Activated naive CD4-positive, alpha-beta T cell treated with anti-CD3 and anti-CD28 coated beads, Interleukin-2, amount 10 ng/mL, durations not matched to agents 7 days and 5 days (primary cell): ENCODE data around the gene COX10.

Source experiments
- CTCF ChIA-PET: fragments of 350-600 bp; sonication (Branson Sonifier 250); formaldehyde crosslinking; loops from one replicate; lab custom pipeline; 2021; ENCODE audit warnings: antibody characterized with exemption; lab: Charles Lee
- DNase-seq: peaks from one replicate; pipeline ENCODE4 v3.0.0-alpha.2; 2020
- H3K27ac Mint-ChIP-seq: one replicate; pipeline ENCODE4 v1.8.0; 2021; ENCODE audit warnings: mild to moderate bottlenecking, moderate library complexity, mixed read lengths
- H3K27me3 Mint-ChIP-seq: one replicate; pipeline ENCODE4 v1.8.0; 2021; ENCODE audit warnings: mild to moderate bottlenecking, mixed read lengths
- H3K36me3 Mint-ChIP-seq: one replicate; pipeline ENCODE4 v1.8.0; 2021; ENCODE audit warnings: mixed read lengths
- H3K4me1 Mint-ChIP-seq: one replicate; pipeline ENCODE4 v1.8.0; 2021; ENCODE audit warnings: mixed read lengths
- H3K4me3 Mint-ChIP-seq: one replicate; pipeline ENCODE4 v1.8.0; 2021; ENCODE audit warnings: mild to moderate bottlenecking, moderate library complexity, mixed read lengths
- H3K9me3 Mint-ChIP-seq: one replicate; pipeline ENCODE4 v1.8.0; 2021; ENCODE audit warnings: mixed read lengths

The COX10 gene

GRCh38 chr17:14119546-14119945, 50.2 kb downstream of the COX10 start:
- CTCF ChIA-PET, result interaction anchor here (1.0 to 1.4 kb wide), 2 partner anchors 82 to 84 kb away, joined by 4 to 5 read pairs; no protein-coding TSS in a partner anchor
- Mint-ChIP-seq H3K27me3 (no peaks in the 10 kb centered on the region), H3K27ac (peak overlapping the region; percentile 91), H3K9me3 (peaks cover 10% of the 10 kb centered on the region), H3K4me3 (no peak overlapping the region), H3K4me1 (peaks cover 87% of the 10 kb centered on the region), H3K36me3 (peaks cover 38% of the 10 kb centered on the region)
- no peak for DNase-seq

- DNase-seq, result no peak
- H3K4me1 Mint-ChIP-seq, result peaks cover 68% of the 10 kb centered on the region
- H3K27ac Mint-ChIP-seq, result no peak overlapping the region
- no peaks in the 10 kb centered on the region for H3K27me3 Mint-ChIP-seq
- no peak overlapping the region for H3K4me3 Mint-ChIP-seq
- peaks cover 7% of the 10 kb centered on the region for H3K9me3 Mint-ChIP-seq
- CTCF ChIA-PET, result interaction anchor here (0.9 to 3.1 kb wide), 4 partner anchors 34 to 80 kb away, joined by 3 to 8 read pairs (median 3); no protein-coding TSS in a partner anchor
- peaks cover 22% of the 10 kb centered on the region for H3K36me3 Mint-ChIP-seq
These were observed 52.6 kb downstream of the COX10 start for GRCh38 chr17:14121952-14122351.

GRCh38 chr17:14123619-14124278, 54.4 kb downstream of the COX10 start:
- Mint-ChIP-seq H3K36me3 (peaks cover 20% of the 10 kb centered on the region), H3K27me3 (no peaks in the 10 kb centered on the region), H3K9me3 (peaks cover 7% of the 10 kb centered on the region), H3K27ac (no peak overlapping the region), H3K4me1 (peaks cover 51% of the 10 kb centered on the region), H3K4me3 (no peak overlapping the region)
- CTCF ChIA-PET, result interaction anchor here (3.1 kb wide), 1 partner anchor 73 kb away, joined by 8 read pairs; no protein-coding TSS in a partner anchor
- no peak for DNase-seq

- no peaks in the 10 kb centered on the region for H3K27me3 Mint-ChIP-seq
- H3K9me3 Mint-ChIP-seq, result peaks cover 5% of the 10 kb centered on the region
- CTCF ChIA-PET, result interaction anchor here (1.0 to 3.1 kb wide), 2 partner anchors 11 to 72 kb away, joined by 3 to 8 read pairs; no protein-coding TSS in a partner anchor
- H3K4me3 Mint-ChIP-seq, result no peak overlapping the region
- DNase-seq, result no peak
- peaks cover 40% of the 10 kb centered on the region for H3K4me1 Mint-ChIP-seq
- H3K36me3 Mint-ChIP-seq, result peaks cover 19% of the 10 kb centered on the region
- no peak overlapping the region for H3K27ac Mint-ChIP-seq
These were observed 55.5 kb downstream of the COX10 start for GRCh38 chr17:14124854-14125253.

- CTCF ChIA-PET, result no interaction called here
These were observed 56.3 kb downstream of the COX10 start for GRCh38 chr17:14125518-14126137.

GRCh38 chr17:14133104-14133503, 63.8 kb downstream of the COX10 start:
- peaks cover 8% of the 10 kb centered on the region for H3K4me1 Mint-ChIP-seq
- H3K36me3 Mint-ChIP-seq, result peaks cover 8% of the 10 kb centered on the region
- H3K9me3 Mint-ChIP-seq, result no peaks in the 10 kb centered on the region
- DNase-seq, result no peak
- no peaks in the 10 kb centered on the region for H3K27me3 Mint-ChIP-seq
- CTCF ChIA-PET, result interaction anchor here (1.3 kb wide), 1 partner anchor 70 kb away, joined by 3 read pairs; no protein-coding TSS in a partner anchor
- H3K4me3 Mint-ChIP-seq, result no peak overlapping the region
- H3K27ac Mint-ChIP-seq, result no peak overlapping the region

More at GRCh38 chr17:14125518-14126137, 56.3 kb downstream of the COX10 start:
- H3K36me3 Mint-ChIP-seq, result peaks cover 14% of the 10 kb centered on the region
- H3K4me1 Mint-ChIP-seq, result peaks cover 33% of the 10 kb centered on the region
- no peak for DNase-seq
- no peak overlapping the region for H3K4me3 Mint-ChIP-seq
- peaks cover 3% of the 10 kb centered on the region for H3K9me3 Mint-ChIP-seq
- H3K27me3 Mint-ChIP-seq, result no peaks in the 10 kb centered on the region
- H3K27ac Mint-ChIP-seq, result no peak overlapping the region

GRCh38 chr17:14134456-14134855, 65.2 kb downstream of the COX10 start:
- Mint-ChIP-seq H3K36me3 (peaks cover 7% of the 10 kb centered on the region), H3K27ac (no peak overlapping the region), H3K4me1 (peaks cover 8% of the 10 kb centered on the region), H3K4me3 (no peak overlapping the region), H3K27me3 (no peaks in the 10 kb centered on the region), H3K9me3 (no peaks in the 10 kb centered on the region)
- DNase-seq, result no peak
- CTCF ChIA-PET, result no interaction called here

- CTCF ChIA-PET, result interaction anchor here (1.3 kb wide), 1 partner anchor 11 kb away, joined by 3 read pairs; no protein-coding TSS in a partner anchor
- Mint-ChIP-seq H3K4me3 (no peak overlapping the region), H3K27me3 (no peaks in the 10 kb centered on the region), H3K36me3 (peaks cover 3% of the 10 kb centered on the region), H3K9me3 (no peaks in the 10 kb centered on the region), H3K4me1 (peaks cover 8% of the 10 kb centered on the region), H3K27ac (no peak overlapping the region)
- DNase-seq, result no peak
These were observed 66.7 kb downstream of the COX10 start for GRCh38 chr17:14135906-14136590.

GRCh38 chr17:14138649-14139048, 69.3 kb downstream of the COX10 start:
- CTCF ChIA-PET, result no interaction called here
- no peak for DNase-seq
- Mint-ChIP-seq H3K36me3 (peaks cover 2% of the 10 kb centered on the region), H3K27me3 (no peaks in the 10 kb centered on the region), H3K9me3 (no peaks in the 10 kb centered on the region), H3K4me3 (no peak overlapping the region), H3K27ac (no peak overlapping the region), H3K4me1 (peaks cover 10% of the 10 kb centered on the region)

- Mint-ChIP-seq H3K27ac (no peak overlapping the region), H3K27me3 (no peaks in the 10 kb centered on the region)
These were observed 74.4 kb downstream of the COX10 start for GRCh38 chr17:14143688-14144087.

GRCh38 chr17:14144508-14144907, 75.2 kb downstream of the COX10 start:
- Mint-ChIP-seq H3K4me3 (no peak overlapping the region), H3K36me3 (peaks cover 11% of the 10 kb centered on the region), H3K4me1 (peaks cover 3% of the 10 kb centered on the region), H3K27me3 (no peaks in the 10 kb centered on the region), H3K9me3 (peaks cover 7% of the 10 kb centered on the region), H3K27ac (no peak overlapping the region)
- CTCF ChIA-PET, result no interaction called here
- DNase-seq, result no peak

More at GRCh38 chr17:14143688-14144087, 74.4 kb downstream of the COX10 start:
- DNase-seq, result no peak
- peaks cover 7% of the 10 kb centered on the region for H3K9me3 Mint-ChIP-seq
- H3K4me1 Mint-ChIP-seq, result peaks cover 3% of the 10 kb centered on the region
- H3K36me3 Mint-ChIP-seq, result peaks cover 11% of the 10 kb centered on the region
- H3K4me3 Mint-ChIP-seq, result no peak overlapping the region
- CTCF ChIA-PET, result interaction anchor here (1.1 kb wide), 1 partner anchor 9 kb away, joined by 5 read pairs; no protein-coding TSS in a partner anchor

GRCh38 chr17:14149751-14150150, 80.4 kb downstream of the COX10 start:
- no peak for DNase-seq
- H3K27me3 Mint-ChIP-seq, result no peaks in the 10 kb centered on the region
- CTCF ChIA-PET, result no interaction called here
- H3K27ac Mint-ChIP-seq, result no peak overlapping the region
- H3K36me3 Mint-ChIP-seq, result peaks cover 17% of the 10 kb centered on the region
- no peaks in the 10 kb centered on the region for H3K4me1 Mint-ChIP-seq
- peaks cover 7% of the 10 kb centered on the region for H3K9me3 Mint-ChIP-seq
- no peak overlapping the region for H3K4me3 Mint-ChIP-seq

- CTCF ChIA-PET, result no interaction called here
- Mint-ChIP-seq H3K27ac (no peak overlapping the region), H3K9me3 (peaks cover 7% of the 10 kb centered on the region), H3K4me3 (no peak overlapping the region), H3K36me3 (peaks cover 20% of the 10 kb centered on the region), H3K27me3 (no peaks in the 10 kb centered on the region), H3K4me1 (no peaks in the 10 kb centered on the region)
- DNase-seq, result no peak
These were observed 81.3 kb downstream of the COX10 start for GRCh38 chr17:14150619-14151018.

GRCh38 chr17:14152721-14153120, 83.4 kb downstream of the COX10 start:
- no peak overlapping the region for H3K4me3 Mint-ChIP-seq
- H3K9me3 Mint-ChIP-seq, result no peaks in the 10 kb centered on the region
- no peak for DNase-seq
- H3K27me3 Mint-ChIP-seq, result no peaks in the 10 kb centered on the region
- CTCF ChIA-PET, result interaction anchor here (1.2 kb wide), 1 partner anchor 9 kb away, joined by 5 read pairs; no protein-coding TSS in a partner anchor
- peaks cover 3% of the 10 kb centered on the region for H3K4me1 Mint-ChIP-seq
- no peak overlapping the region for H3K27ac Mint-ChIP-seq
- peaks cover 11% of the 10 kb centered on the region for H3K36me3 Mint-ChIP-seq
